Skeletal muscle cell (primary cell): ENCODE results near the gene CNEP1R1.

Source experiments
- DNase-seq: peaks from one replicate; pipeline ENCODE4 v3.0.0-alpha.2; 2010; ENCODE audit warnings: low read depth
- H3K4me3 ChIP-seq: 2 replicates; pipeline ENCODE4 v1.5.1; 2011; ENCODE audit warnings: low read depth, mild to moderate bottlenecking, control low read depth, low read length, moderate library complexity

CNEP1R1 gene

GRCh38 chr16:50024684-50025536 is at the start of gene CNEP1R1:
Gene CNEP1R1, plus strand, starts transcription at chr16:50025225. Its CDS starts 91 bp downstream, at chr16:50025316.
- DNase-seq: peak; percentile 89
- peak within 1 kb of the TSS; percentile 95 for H3K4me3 ChIP-seq

- no peak overlapping the region for H3K4me3 ChIP-seq
- DNase-seq: no peak
Measured at GRCh38 chr16:49977427-49977826, 47.6 kb upstream of the CNEP1R1 start.

- DNase-seq: no peak
Measured at GRCh38 chr16:49978569-49979326, 46.3 kb upstream of the CNEP1R1 start.

GRCh38 chr16:49980166-49980565 is 44.9 kb upstream of the CNEP1R1 start:
- H3K4me3 ChIP-seq: no peak overlapping the region
- DNase-seq: no peak

More at GRCh38 chr16:49978569-49979326, 46.3 kb upstream of the CNEP1R1 start:
- no peak overlapping the region for H3K4me3 ChIP-seq

GRCh38 chr16:49986351-49987124 is 38.5 kb upstream of the CNEP1R1 start:
- DNase-seq: peak; percentile 9
- H3K4me3 ChIP-seq: no peak overlapping the region

GRCh38 chr16:49987381-49987780 is 37.6 kb upstream of the CNEP1R1 start:
- no peak for DNase-seq
- H3K4me3 ChIP-seq: no peak overlapping the region

- DNase-seq: no peak
- no peak overlapping the region for H3K4me3 ChIP-seq
Measured at GRCh38 chr16:49992825-49993224, 32.2 kb upstream of the CNEP1R1 start.

- no peak overlapping the region for H3K4me3 ChIP-seq
- DNase-seq: no peak
Measured at GRCh38 chr16:49993579-49993978, 31.4 kb upstream of the CNEP1R1 start.

- no peak overlapping the region for H3K4me3 ChIP-seq
- DNase-seq: no peak
Measured at GRCh38 chr16:49994006-49994405, 31.0 kb upstream of the CNEP1R1 start.

- H3K4me3 ChIP-seq: no peak overlapping the region
- DNase-seq: no peak
Measured at GRCh38 chr16:49995720-49996119, 29.3 kb upstream of the CNEP1R1 start.

GRCh38 chr16:49997721-49998251 is 27.2 kb upstream of the CNEP1R1 start:
- H3K4me3 ChIP-seq: no peak overlapping the region
- no peak for DNase-seq

GRCh38 chr16:49998991-49999390 is 26.0 kb upstream of the CNEP1R1 start:
- H3K4me3 ChIP-seq: no peak overlapping the region
- DNase-seq: no peak

- DNase-seq: no peak
- H3K4me3 ChIP-seq: no peak overlapping the region
Measured at GRCh38 chr16:50001144-50001543, 23.9 kb upstream of the CNEP1R1 start.

GRCh38 chr16:50002190-50002589 is 22.8 kb upstream of the CNEP1R1 start:
- DNase-seq: no peak
- no peak overlapping the region for H3K4me3 ChIP-seq

GRCh38 chr16:50004239-50004638 is 20.8 kb upstream of the CNEP1R1 start:
- no peak for DNase-seq

GRCh38 chr16:50006964-50007363 is 18.1 kb upstream of the CNEP1R1 start:
- no peak overlapping the region for H3K4me3 ChIP-seq
- DNase-seq: no peak

More at GRCh38 chr16:50004239-50004638, 20.8 kb upstream of the CNEP1R1 start:
- no peak overlapping the region for H3K4me3 ChIP-seq

GRCh38 chr16:50007744-50008143 is 17.3 kb upstream of the CNEP1R1 start:
- H3K4me3 ChIP-seq: no peak overlapping the region
- DNase-seq: no peak

GRCh38 chr16:50010212-50010611 is 14.8 kb upstream of the CNEP1R1 start:
- no peak overlapping the region for H3K4me3 ChIP-seq

GRCh38 chr16:50011707-50012106 is 13.3 kb upstream of the CNEP1R1 start:
- DNase-seq: no peak

More at GRCh38 chr16:50010212-50010611, 14.8 kb upstream of the CNEP1R1 start:
- no peak for DNase-seq

More at GRCh38 chr16:50011707-50012106, 13.3 kb upstream of the CNEP1R1 start:
- no peak overlapping the region for H3K4me3 ChIP-seq
